Neuron (in vitro differentiated cells): ENCODE data around the gene HPCAL1.

ENCODE experiments used
- H2AFZ ChIP-seq: one replicate; pipeline ENCODE4 v1.6.1; 2013; ENCODE audit warnings: low read depth, mild to moderate bottlenecking, inconsistent platforms, low read length, moderate library complexity
- H3K27me3 ChIP-seq: one replicate; pipeline ENCODE4 v1.6.1; 2013; ENCODE audit warnings: low read length; ENCODE audit not compliant: insufficient read depth
- H3K36me3 ChIP-seq: one replicate; pipeline ENCODE4 v1.6.1; 2013; ENCODE audit warnings: low read length; ENCODE audit not compliant: insufficient read depth
- H3K4me1 ChIP-seq: one replicate; pipeline ENCODE4 v1.6.1; 2013; ENCODE audit warnings: low read length; ENCODE audit not compliant: insufficient read depth
- H3K4me3 ChIP-seq: 2 replicates; pipeline ENCODE4 v1.5.1; 2013; ENCODE audit warnings: mild to moderate bottlenecking, low read length, moderate library complexity
- H3K9me3 ChIP-seq: one replicate; pipeline ENCODE4 v1.6.1; 2013; ENCODE audit warnings: low read length

Gene HPCAL1

DNA sequence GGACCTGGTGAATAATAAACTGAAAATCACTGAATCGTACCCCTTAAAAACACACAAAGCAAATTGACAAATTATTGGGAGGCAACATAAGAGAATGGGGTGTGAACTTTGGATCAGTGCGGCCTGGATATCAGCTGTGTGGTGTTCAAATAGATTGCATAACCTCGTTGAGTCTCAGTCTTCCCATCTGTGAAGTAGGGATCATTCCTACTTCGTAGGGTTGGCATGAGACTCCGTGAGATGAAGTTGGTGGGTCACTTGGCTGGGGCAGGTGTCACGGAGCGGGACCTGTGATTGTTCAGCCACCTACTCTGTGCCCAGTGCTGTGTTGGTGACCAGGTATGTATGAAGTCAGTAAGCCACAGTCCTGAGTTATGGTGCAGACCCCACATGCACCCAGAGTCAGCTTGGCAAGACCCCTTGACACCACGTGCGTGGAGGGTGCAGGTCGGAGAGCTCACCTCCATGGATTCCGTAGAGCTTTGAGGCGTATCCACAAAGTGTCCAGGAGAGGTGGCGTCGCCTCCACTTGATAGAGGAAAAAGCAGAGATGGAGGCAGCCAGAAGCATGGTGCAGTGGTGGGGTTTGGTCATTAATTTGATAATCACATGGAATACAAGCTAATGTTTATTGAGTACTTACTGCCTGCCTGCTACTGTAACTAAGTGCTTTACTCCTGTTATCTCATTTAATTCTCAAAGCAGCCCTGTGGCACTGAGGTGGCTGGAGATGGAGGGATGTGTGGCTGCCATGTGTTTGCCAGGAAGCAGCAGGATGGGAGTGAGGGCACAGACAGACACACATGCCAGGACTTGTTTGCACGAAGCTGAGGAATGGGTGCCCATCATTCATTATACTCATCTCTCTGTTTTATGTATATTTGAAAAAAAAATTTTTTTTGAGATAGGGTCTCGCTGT is 35.8 kb downstream of the HPCAL1 start:
- H3K9me3 ChIP-seq: peaks cover 3% of the 10 kb centered on the region
- H3K27me3 ChIP-seq: no peaks in the 10 kb centered on the region
- H3K4me1 ChIP-seq: peaks cover 4% of the 10 kb centered on the region
- no peaks in the 10 kb centered on the region for H3K36me3 ChIP-seq
- no peak overlapping the region for H3K4me3 ChIP-seq
- no peak overlapping the region for H2AFZ ChIP-seq

DNA sequence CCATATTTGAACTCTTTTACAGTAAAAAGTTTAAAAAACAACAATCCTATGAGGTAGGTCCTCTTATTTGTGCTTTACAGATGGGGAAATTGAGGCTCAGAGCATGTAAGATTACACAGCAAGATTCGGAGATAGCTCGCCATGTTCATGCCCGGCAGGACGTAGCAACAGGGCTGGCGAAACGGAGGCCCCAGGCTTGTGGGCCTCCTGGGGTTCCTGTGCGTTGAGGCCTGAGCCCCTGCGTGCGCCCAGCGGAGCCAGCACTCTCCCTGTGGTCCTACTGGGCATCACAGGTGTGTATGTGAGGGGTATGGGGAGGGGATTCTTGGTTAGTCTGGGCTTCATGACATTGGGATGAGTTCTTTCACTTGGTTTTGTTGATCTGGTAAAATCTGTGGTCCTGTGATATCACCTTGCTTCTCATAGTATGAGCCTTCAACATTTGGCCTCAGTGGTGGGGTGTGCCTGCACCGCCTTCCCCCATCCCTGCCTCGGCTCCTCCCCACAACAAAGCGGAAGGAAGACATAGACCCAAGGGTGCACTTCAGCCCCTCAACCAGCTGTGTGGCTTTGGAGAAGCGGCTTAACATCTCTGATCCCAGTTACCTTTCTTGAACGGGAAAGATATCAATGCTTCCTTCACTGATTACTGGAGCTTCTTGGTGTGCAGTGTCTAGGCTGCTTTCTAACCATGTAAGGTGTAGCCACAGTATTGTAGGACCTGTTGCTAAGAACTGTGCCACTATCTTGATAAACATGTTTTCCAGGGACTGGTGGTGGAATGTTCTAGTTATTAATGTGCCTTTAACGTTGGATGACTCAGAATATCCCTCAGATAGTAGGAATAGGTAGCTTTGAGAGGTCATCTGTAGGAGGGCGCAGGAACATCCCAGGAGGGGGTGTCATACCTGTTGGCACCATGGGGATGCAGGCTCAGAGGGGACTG is 37.2 kb downstream of the HPCAL1 start:
- no peak overlapping the region for H3K4me3 ChIP-seq
- H3K9me3 ChIP-seq: peaks cover 3% of the 10 kb centered on the region
- no peaks in the 10 kb centered on the region for H3K27me3 ChIP-seq
- H2AFZ ChIP-seq: no peak overlapping the region
- no peaks in the 10 kb centered on the region for H3K36me3 ChIP-seq
- H3K4me1 ChIP-seq: peaks cover 5% of the 10 kb centered on the region

DNA sequence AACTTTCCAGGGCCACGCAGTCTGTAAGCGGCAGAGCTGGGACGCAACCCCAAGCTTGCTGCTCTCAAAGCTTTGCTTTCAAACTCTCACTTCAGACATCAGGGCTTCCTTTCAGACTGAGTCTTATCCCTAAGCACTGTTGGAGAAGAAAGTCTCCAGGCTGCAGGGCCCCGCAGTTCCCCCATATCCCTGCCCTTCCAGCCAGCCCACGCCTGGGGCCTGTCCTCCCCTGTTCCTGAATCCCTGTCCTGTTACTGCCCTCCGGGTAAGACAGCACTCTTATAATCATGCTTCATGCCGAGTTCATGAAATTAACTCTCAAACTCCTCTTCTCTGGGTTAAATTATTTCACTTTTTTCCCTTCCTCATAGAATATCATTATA is 37.9 kb downstream of the HPCAL1 start:
- Histone ChIP-seq H3K27me3 (no peaks in the 10 kb centered on the region), H3K4me1 (peaks cover 5% of the 10 kb centered on the region), H2AFZ (no peak overlapping the region), H3K9me3 (no peaks in the 10 kb centered on the region), H3K4me3 (no peak overlapping the region), H3K36me3 (no peaks in the 10 kb centered on the region)

DNA sequence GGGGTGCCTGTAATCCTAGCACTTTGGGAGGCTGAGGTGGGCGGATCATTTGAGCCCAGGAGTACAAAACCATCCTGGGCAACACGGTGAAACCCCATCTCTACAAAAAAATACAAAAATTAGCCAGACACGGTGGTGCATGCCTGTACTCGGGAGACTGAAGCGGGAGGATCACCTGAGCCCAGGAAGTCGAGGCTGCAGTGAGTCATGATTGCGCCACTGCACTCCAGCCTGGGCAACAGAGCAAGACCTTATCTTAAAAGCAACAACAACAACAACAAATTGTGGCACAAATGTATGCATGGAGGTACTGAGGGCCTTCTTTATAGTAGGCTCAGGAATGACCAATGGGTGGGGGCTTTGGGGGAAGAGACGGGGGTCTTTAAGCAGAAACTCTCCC is 38.5 kb downstream of the HPCAL1 start:
- peaks cover 10% of the 10 kb centered on the region for H3K4me1 ChIP-seq
- H3K4me3 ChIP-seq: no peak overlapping the region
- H3K9me3 ChIP-seq: no peaks in the 10 kb centered on the region
- H2AFZ ChIP-seq: no peak overlapping the region
- H3K36me3 ChIP-seq: no peaks in the 10 kb centered on the region
- no peaks in the 10 kb centered on the region for H3K27me3 ChIP-seq

DNA sequence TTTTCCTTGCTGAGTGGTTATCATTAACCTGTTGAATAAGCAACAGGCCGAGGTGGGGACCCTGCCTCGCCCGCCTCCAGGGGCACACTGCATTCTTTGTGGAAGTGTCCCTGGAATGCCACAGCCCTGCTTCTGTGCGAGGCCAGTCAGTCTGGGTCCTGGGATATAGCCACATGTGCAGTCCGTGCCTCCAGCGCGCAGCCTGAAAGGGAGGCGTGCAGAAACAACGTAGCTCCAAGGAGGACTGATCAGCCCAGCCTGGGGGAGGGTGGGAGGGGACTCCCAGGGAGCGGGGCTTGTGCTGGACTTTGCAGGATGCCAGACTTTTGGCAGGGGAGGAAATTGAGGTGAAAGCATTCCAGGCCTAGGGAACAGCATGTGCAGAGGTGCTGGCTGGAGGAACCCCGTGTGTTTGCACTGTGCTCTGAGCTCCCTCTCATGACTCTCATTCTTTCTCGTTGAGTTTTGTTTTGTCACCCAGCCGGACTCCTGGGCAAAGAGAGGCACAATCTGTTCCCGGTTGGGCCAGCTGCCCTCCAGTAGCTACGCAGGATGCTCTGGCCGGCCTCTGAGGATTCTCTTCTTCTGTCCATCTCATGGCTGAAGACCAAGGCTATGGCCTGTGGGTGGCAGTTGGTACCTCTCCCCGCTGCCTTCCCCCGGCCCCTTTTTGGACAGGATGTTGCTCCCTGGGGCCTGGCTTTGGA is 39.7 kb downstream of the HPCAL1 start:
- no peaks in the 10 kb centered on the region for H3K27me3 ChIP-seq
- H3K9me3 ChIP-seq: no peaks in the 10 kb centered on the region

DNA sequence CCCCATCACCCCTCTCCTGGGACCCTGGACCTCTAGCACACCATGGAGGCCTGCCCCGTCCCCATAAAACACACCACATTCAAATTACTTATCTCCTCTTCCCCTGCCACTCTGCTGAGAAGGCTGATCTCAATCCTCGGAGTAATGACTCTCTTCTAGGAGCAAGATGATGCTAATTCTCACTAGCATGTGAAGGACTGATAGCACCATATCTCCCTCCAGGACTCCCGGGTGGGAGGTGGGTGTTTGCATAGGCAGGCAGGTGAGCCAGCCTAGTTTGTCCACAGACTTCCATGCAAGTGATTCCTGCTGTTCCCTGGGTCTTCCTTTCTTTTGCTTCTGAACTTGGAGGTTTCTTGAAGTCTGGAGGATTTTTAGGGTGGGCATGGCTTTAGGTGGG is 40.5 kb downstream of the HPCAL1 start:
- H3K36me3 ChIP-seq: no peaks in the 10 kb centered on the region
- H3K4me3 ChIP-seq: no peak overlapping the region
- H3K9me3 ChIP-seq: no peaks in the 10 kb centered on the region
- H3K27me3 ChIP-seq: no peaks in the 10 kb centered on the region
- peaks cover 15% of the 10 kb centered on the region for H3K4me1 ChIP-seq
- no peak overlapping the region for H2AFZ ChIP-seq

More for the DNA sequence above, 39.7 kb downstream of the HPCAL1 start:
- Histone ChIP-seq H3K4me1 (peaks cover 15% of the 10 kb centered on the region), H2AFZ (no peak overlapping the region), H3K4me3 (no peak overlapping the region), H3K36me3 (no peaks in the 10 kb centered on the region)

DNA sequence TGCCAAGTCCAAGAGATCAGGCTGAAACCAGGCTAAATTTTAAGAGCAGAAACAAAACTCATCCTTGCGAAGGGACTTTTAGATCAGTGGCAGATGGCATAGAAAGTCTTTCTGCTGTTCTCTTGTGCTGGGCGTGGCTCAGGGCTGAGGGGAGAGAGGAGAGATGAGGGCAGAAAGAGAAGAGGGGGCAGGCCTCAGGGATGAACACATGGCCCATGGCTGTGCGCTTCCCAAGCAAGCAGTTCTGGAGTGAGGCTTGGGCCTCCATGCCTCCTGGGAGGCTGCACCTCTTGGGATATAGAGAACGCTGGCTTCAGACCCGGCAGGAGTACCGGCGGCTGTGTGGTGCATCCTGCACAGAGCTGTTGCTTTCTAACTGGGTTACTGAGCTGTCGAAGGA is 41.0 kb downstream of the HPCAL1 start:
- Histone ChIP-seq H3K4me1 (peaks cover 15% of the 10 kb centered on the region), H3K9me3 (no peaks in the 10 kb centered on the region), H3K36me3 (no peaks in the 10 kb centered on the region), H3K27me3 (no peaks in the 10 kb centered on the region), H3K4me3 (no peak overlapping the region), H2AFZ (no peak overlapping the region)

DNA sequence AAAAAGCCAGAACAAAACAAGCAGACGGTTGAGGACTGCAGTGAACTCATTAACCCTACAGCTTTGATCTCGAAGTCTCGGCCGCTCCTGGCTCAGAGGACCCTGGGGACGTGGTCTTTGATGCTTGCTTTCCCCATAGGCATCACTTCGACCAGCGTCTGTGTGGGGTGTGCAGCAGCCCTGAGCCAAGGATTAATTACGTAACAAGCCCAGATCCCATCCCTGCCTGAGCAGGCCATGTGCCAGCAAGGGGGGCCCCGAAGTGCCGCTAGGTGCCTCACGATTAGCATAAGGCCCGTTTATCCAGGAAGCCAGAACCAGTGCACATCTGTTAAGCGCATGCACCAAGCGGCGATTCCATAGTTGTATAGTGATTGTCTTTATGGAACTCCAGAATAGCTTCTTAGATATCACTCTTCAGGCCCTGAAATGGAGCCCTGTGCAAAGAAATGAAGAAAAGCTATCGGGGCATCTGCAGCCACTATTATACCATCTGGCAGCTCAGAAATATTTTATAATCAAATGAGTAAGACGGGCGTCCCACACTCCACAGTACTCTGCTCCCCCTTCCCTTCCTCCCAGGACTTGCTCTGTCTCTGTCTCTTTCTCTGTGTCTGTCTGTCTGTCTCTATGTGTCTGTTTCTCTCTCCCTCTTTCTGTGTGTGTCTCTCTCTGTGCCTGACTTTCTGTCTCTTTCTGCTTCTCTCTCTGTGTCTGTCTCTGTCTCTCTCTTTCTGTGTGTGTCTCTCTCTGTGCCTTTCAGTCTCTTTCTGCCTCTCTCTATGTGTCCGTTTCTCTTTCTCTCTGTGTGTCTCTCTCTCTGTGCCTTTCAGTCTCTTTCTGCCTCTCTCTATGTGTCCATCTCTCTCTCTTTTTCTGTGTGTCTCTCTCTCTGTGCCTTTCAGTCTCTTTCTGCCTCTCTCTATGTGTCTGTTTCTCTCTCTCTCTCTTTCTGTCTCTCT is 41.7 kb downstream of the HPCAL1 start:
- Histone ChIP-seq H3K4me1 (peaks cover 15% of the 10 kb centered on the region), H3K27me3 (no peaks in the 10 kb centered on the region), H3K4me3 (no peak overlapping the region), H3K36me3 (no peaks in the 10 kb centered on the region), H2AFZ (no peak overlapping the region), H3K9me3 (no peaks in the 10 kb centered on the region)

DNA sequence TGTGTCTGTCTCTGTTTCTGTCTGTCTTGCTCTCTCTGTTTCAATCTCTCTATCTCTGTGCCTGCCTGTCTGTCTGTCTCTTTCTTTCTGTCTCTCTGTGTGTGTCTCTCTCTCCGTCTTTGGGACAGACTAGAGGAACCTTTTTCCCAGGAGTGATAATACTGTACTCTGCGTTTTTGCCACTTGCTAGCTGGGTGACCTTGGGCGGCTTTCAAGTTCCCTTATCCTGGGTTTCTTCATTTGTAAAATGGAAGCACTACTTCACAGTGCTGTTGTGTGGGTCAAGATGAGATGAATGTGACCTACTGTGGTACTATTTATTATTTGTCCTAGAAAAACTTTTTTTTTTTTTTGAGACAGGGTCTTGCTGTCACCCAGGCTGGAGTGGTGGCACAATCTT is 42.4 kb downstream of the HPCAL1 start:
- Histone ChIP-seq H3K9me3 (no peaks in the 10 kb centered on the region), H3K36me3 (no peaks in the 10 kb centered on the region), H3K27me3 (no peaks in the 10 kb centered on the region), H2AFZ (no peak overlapping the region), H3K4me3 (no peak overlapping the region), H3K4me1 (peaks cover 15% of the 10 kb centered on the region)

DNA sequence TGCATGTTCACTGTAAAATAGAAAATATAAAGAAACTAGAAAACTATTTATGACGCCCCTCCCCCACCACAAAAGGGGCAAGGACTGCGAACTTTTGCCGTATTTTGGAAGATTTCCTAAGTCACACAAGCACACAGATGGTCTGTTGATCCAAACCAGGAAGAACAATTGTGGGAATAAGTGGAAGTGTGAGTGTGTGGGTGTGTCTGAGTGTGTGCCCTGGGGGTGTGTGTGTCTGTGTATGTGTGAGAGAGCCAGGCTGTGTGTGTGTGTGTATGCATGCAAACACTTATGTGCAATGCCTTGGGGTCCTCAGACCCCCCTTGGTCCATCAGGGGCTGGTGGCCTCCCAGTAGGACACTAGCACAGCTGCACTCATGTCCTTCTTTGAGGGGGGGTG is 43.1 kb downstream of the HPCAL1 start:
- Histone ChIP-seq H3K27me3 (no peaks in the 10 kb centered on the region), H3K9me3 (no peaks in the 10 kb centered on the region), H3K4me3 (no peak overlapping the region), H2AFZ (no peak overlapping the region), H3K4me1 (peaks cover 15% of the 10 kb centered on the region), H3K36me3 (no peaks in the 10 kb centered on the region)

DNA sequence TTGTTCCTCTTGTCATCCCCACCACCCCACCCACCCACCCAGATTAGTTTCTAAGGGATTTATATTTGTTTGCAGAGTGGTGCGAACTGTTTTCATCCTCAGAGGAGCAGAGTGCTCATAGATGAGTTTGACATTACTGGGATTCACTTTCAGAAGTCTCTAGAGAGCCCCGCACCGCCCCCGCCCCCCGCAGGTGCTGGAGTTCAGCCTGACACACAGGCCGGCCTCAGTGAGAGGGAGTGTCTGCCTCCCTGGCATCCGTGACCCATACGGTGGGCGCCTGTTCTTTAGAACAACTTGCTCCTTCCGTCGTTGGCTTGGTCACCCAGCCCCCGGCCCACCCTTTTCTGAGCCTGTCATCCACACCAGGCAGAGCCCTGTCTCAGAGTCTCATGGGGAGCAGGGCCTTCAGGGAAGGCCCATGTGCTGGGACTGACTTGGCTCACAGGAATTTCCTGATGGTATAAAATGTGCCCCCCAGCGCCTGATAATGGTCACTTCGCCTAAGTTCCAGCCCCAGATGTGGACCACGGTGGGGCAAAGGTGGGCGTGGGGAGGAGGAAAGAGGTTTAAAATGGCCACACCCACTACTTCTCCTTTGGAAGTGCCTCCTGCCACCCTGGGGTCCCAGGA is 44.3 kb downstream of the HPCAL1 start:
- Histone ChIP-seq H3K9me3 (no peaks in the 10 kb centered on the region), H2AFZ (no peak overlapping the region), H3K4me3 (no peak overlapping the region), H3K27me3 (no peaks in the 10 kb centered on the region), H3K36me3 (no peaks in the 10 kb centered on the region), H3K4me1 (peaks cover 15% of the 10 kb centered on the region)

DNA sequence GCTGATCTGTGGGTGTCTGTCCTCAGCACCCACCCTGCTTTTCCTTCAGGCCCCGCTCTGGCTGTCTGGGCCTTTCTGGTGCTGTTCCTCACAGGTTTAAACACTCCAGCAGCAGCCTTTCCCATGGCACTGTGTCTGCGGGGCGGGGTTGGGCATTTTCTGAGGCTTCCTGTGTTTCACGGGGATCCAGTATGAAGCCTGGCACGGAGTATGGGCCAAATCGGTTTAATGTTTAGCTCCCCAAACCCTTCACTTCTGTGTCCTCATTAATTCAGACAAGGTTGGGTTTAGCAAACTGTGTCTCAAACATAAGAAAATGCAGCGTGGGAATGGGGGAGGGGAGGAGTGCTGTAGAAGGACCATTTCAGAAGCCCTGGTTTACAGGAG is 44.9 kb downstream of the HPCAL1 start:
- no peaks in the 10 kb centered on the region for H3K36me3 ChIP-seq
- no peak overlapping the region for H3K4me3 ChIP-seq
- no peaks in the 10 kb centered on the region for H3K9me3 ChIP-seq
- H3K27me3 ChIP-seq: no peaks in the 10 kb centered on the region
- no peak overlapping the region for H2AFZ ChIP-seq
- peaks cover 15% of the 10 kb centered on the region for H3K4me1 ChIP-seq
